Spleen (tissue), 11 donors: ENCODE results near the gene GOLGA6B. TPM values are rescaled to one million over a fixed set of nuclear protein-coding genes. Genes with fewer than 3 reads are reported as not detected.
A peak's percentile ranks its signal among the peaks of the same experiment; 100 is the strongest.
"Not testable (repeated sequence)": the region's sequence is repeated elsewhere in the genome, so short reads cannot be mapped to it uniquely, and the experiment has no call there.

ENCODE experiments used
- DNase-seq: peaks from one replicate; pipeline ENCODE4 v3.0.0-alpha.2; 2020
- H3K27ac ChIP-seq, 8 donors: fragments of 200-600 bp; sonication (generic) in 7 of 8; 1 replicate in 4 of 8; 2 replicates in 4 of 8; pipeline versions ENCODE4 v1.5.0 to v1.8.0; 2016 to 2021; ENCODE audit warnings: inconsistent platforms in 4 of 8, mild to moderate bottlenecking in 4 of 8, moderate library complexity in 1 of 8
- H3K27me3 ChIP-seq, 7 donors: fragments of 200-600 bp; sonication (generic) in 6 of 7; replicated peaks in 1 of 7; 1 replicate in 4 of 7; 2 replicates in 3 of 7; pipeline versions ENCODE4 v1.5.0 to v1.8.0; 2016 to 2021; ENCODE audit warnings: inconsistent platforms in 3 of 7, mild to moderate bottlenecking in 1 of 7
- H3K36me3 ChIP-seq, 6 donors: fragments of 200-600 bp; sonication (generic) in 5 of 6; 1 replicate in 4 of 6; 2 replicates in 2 of 6; pipeline versions ENCODE4 v1.5.0 to v1.8.0; 2016 to 2021; ENCODE audit warnings: inconsistent platforms in 2 of 6
- H3K4me1 ChIP-seq, 6 donors: fragments of 200-600 bp; sonication (generic) in 5 of 6; 1 replicate in 3 of 6; 2 replicates in 3 of 6; pipeline versions ENCODE4 v1.5.0 to v1.8.0; 2016 to 2021; ENCODE audit warnings: inconsistent platforms in 3 of 6
- H3K4me3 ChIP-seq, 8 donors: fragments of 200-600 bp; sonication (generic) in 7 of 8; 1 replicate in 4 of 8; 2 replicates in 4 of 8; pipeline versions ENCODE4 v1.5.0 to v1.8.0; 2016 to 2021; ENCODE audit warnings: inconsistent platforms in 4 of 8, mild to moderate bottlenecking in 4 of 8, moderate library complexity in 2 of 8
- H3K9me3 ChIP-seq, 8 donors: fragments of 200-600 bp; sonication (generic) in 7 of 8; 1 replicate in 4 of 8; 2 replicates in 4 of 8; pipeline versions ENCODE4 v1.5.0 to v1.8.0; 2016 to 2021; ENCODE audit warnings: inconsistent platforms in 4 of 8
- CTCF ChIP-seq, 11 experiments: fragments of 200-600 bp in 7 of 11; fragments of 450-650 bp in 4 of 11; sonication (generic) in 4 of 11; IDR thresholded peaks in 8 of 11; conservative IDR thresholded peaks in 3 of 11; 1 replicate in 7 of 11; 2 replicates in 4 of 11; pipeline versions ENCODE4 v1.4.0 to v1.8.0; 2016 to 2021; ENCODE audit warnings: antibody characterized with exemption in 11 of 11, inconsistent platforms in 4 of 11, mild to moderate bottlenecking in 1 of 11
- POLR2A ChIP-seq, 3 donors: fragments of 450-650 bp; IDR thresholded peaks; one replicate each; pipeline ENCODE4 v1.5.1; 2017; ENCODE audit warnings: antibody characterized with exemption in 3 of 3, mild to moderate bottlenecking in 1 of 3
- POLR2AphosphoS5 ChIP-seq, 3 donors: sonication (generic); formaldehyde crosslinking; IDR thresholded peaks; one replicate each; pipeline ENCODE4 v1.5.1; 2017; ENCODE audit warnings: antibody characterized with exemption in 3 of 3
- WGBS, 5 donors: extraction: QIAGEN DNeasy Blood & Tissue Kit in 3 of 5; methylation state at CpG; one replicate each; pipeline versions ENCODE4 v1.1.5 to v1.1.7; 2013 to 2018; 5-methylcytosine and 5-hydroxymethylcytosine counted together
- intact Hi-C: fragments of 100-400 bp; cut with DNase I; formaldehyde crosslinking; loops from one replicate; pipeline ENCODE4 v1.15.0; 2023; ENCODE audit warnings: low total_unique reads
- polyA plus RNA-seq, 3 donors: library from polyadenylated mRNA; stranded (reverse); fragments of 200-250 nt; gene quantifications; one replicate each; pipeline ENCODE4 v1.2.1, GENCODE V29; 2013
- total RNA-seq, 7 donors: library from RNA; depleted of rRNA in 3 of 7; stranded (reverse); fragments of >200 nt in 3 of 7; fragmentation: NEBNext Ultra II Directional in 4 of 7; extraction: Animal tissue kit (Norgen Biotek cat#: 25700) in 4 of 7; gene quantifications; one replicate each; pipeline versions ENCODE4 v1.1.0 to v1.2.1, GENCODE V29; 2016 to 2021
- donor health status: healthy with polysubstance abuse.
- donor health status: DM: no; HTN: no; CAD: no; lungs with moderate emphysema.
- donor health status: DM: no; HTN: no; CAD: no.
- donor health status: Bipolar disorder and iron deficiency.
- donor health status: healthy.
- donor health status: DM: no; HTN: no; CAD: no.
- donor health status: DM: yes; HTN: yes; CAD: no.

The GOLGA6B gene
- total and polyA plus RNA-seq, 10 donors = not detected

GRCh38 chr15:72616491-72617210, 37.8 kb upstream of the GOLGA6B start:
- intact Hi-C loops = no loop called here
- H3K4me1 ChIP-seq = no peaks in the 10 kb centered on the region
- no peak overlapping the region for H3K4me3 ChIP-seq
- no peaks in the 10 kb centered on the region for H3K36me3 ChIP-seq
- no peak overlapping the region for H3K27ac ChIP-seq
- 77 to 90% (median 87%) methylated on average over 10 of the region's 10 CpGs for WGBS, 5 donors
- no peak for DNase-seq
- H3K9me3 ChIP-seq = no peaks in the 10 kb centered on the region
- no peaks in the 10 kb centered on the region for H3K27me3 ChIP-seq
- TF ChIP-seq POLR2A (IDR thresholded peaks at IDR 0.05) (no peak), CTCF (IDR thresholded peaks at IDR 0.05 in 8 of 11, conservative IDR thresholded peaks at IDR 0.05 in 3 of 11) (no peak), POLR2AphosphoS5 (IDR thresholded peaks at IDR 0.05) (no peak)

- H3K36me3 ChIP-seq, DNase-seq, intact Hi-C loops, H3K4me3 ChIP-seq, H3K9me3 ChIP-seq, H3K4me1 ChIP-seq, H3K27me3 ChIP-seq, H3K27ac ChIP-seq: not testable (repeated sequence)
- 83 to 93% (median 90%) methylated on average over 4 of the region's 4 CpGs for WGBS, 5 donors
These were observed 30.6 kb upstream of the GOLGA6B start for GRCh38 chr15:72623854-72624253.

GRCh38 chr15:72626153-72626552, 28.3 kb upstream of the GOLGA6B start:
- H3K9me3 ChIP-seq, H3K27ac ChIP-seq, H3K36me3 ChIP-seq, H3K27me3 ChIP-seq, intact Hi-C loops, DNase-seq, H3K4me3 ChIP-seq, H3K4me1 ChIP-seq: not testable (repeated sequence)
- WGBS, 5 donors = 80 to 90% (median 81%) methylated on average over 3 of the region's 3 CpGs

GRCh38 chr15:72628249-72629067, 26.0 kb upstream of the GOLGA6B start:
- 84 to 92% (median 88%) methylated on average over 10 to 11 of the region's 11 CpGs for WGBS, 5 donors
- H3K4me3 ChIP-seq, H3K4me1 ChIP-seq, DNase-seq, H3K36me3 ChIP-seq, H3K27me3 ChIP-seq, H3K9me3 ChIP-seq, intact Hi-C loops, H3K27ac ChIP-seq: not testable (repeated sequence)
- TF ChIP-seq CTCF (IDR thresholded peaks at IDR 0.05 in 8 of 11, conservative IDR thresholded peaks at IDR 0.05 in 3 of 11) = peak in 1 of 11 experiments; percentile 18

- intact Hi-C loops, H3K27me3 ChIP-seq, H3K4me3 ChIP-seq, H3K4me1 ChIP-seq, H3K27ac ChIP-seq, DNase-seq, H3K36me3 ChIP-seq, H3K9me3 ChIP-seq: not testable (repeated sequence)
- 76 to 93% (median 85%) methylated on average over 4 to 7 of the region's 7 CpGs for WGBS, 5 donors
These were observed 25.4 kb upstream of the GOLGA6B start for GRCh38 chr15:72629068-72629570.
